ENCODE results near the gene CATSPERB.
"Not testable (repeated sequence)": the region's sequence is repeated elsewhere in the genome, so short reads cannot be mapped to it uniquely, and the experiment has no call there.

The CATSPERB gene

GRCh38 chr14:91732859-91733477 lies 1.1 kb upstream of the CATSPERB start:
- peak; percentile 7 for DNase-seq

DNA sequence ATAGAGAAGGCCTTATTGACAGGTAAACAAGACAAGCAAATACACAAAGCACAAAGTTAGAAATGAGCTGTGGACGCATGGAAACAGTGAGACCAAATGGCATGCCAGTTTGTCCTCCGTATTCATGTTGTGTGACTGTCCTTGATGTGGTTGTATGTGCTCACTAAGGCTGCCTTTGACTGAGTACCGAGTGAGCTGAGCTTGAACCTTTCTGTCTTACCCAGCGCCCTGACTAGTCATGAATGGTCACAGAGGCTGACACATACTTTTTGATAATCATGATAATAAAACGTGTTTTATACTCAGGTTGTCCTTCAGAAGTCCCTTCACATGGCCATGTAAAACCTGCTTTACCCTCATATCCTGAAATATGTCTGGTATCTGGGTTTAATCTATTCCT lies 553 bp upstream of the CATSPERB start:
- no peak for DNase-seq

DNA sequence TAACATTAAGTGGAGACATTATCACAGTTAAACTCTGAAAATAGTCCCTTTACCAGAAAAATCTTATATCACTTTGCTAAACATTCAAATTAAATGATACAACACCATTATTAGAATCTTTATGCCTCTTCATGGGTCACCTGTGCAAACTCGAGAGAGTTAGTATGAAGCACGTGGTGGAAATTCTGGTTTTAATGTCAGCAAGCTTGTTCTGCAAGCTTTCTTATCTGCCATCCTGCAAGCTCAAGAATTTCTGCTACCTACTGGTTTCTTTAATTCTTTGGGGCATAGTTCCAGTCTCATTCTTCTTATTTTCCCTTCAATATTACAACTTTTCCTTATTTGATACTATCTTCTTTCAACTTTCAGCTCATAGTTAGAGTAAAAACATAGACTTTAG lies 868 bp downstream of the CATSPERB start:
- DNase-seq = no peak

DNA sequence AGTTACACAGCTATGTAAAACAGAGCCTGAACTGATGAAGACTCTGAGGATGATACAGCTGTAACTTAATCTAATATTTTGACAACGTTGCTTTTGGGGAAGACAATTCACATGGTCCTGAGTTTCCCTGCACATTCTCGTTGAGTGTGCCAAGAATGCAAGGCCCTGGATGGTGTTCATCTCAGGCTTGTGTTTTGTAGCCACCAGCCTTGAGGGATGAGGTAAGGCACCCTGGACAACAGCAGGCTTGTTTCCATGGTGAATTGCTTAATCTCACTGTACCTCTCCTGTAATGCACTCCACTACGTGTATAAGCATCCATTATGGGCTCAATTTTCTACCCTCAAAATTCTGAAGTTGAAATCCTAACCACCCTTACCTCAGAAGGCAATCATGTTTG lies 2.1 kb downstream of the CATSPERB start:
- no peak for DNase-seq

DNA sequence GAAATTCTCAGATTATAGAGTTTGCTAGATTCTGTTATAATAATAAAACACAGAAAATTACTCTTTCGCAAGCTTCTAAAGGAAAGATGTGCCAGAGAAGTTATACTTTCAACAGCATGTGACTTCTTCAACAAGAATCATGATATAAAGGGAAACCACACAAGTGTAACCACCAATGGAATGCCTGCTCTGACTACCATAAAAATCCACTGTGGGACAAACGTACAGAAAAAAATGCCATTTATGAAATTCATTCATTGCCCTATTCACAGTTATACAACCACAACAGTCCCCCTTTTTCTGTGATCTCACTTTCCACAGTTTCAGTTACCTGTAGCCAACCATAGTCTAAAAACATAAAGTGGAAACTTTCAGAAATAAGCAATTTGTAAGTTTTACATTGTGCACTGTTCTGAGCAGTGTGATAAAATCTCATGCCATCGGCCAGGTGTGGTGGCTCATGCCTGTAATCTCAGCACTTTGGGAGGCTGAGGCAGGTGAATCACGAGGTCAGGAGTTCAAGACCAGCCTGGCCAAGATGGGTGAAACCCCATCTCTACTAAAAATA lies 3.2 kb downstream of the CATSPERB start:
- no peak for DNase-seq

GRCh38 chr14:91727121-91727520 lies 4.8 kb downstream of the CATSPERB start:
- no peak for DNase-seq

DNA sequence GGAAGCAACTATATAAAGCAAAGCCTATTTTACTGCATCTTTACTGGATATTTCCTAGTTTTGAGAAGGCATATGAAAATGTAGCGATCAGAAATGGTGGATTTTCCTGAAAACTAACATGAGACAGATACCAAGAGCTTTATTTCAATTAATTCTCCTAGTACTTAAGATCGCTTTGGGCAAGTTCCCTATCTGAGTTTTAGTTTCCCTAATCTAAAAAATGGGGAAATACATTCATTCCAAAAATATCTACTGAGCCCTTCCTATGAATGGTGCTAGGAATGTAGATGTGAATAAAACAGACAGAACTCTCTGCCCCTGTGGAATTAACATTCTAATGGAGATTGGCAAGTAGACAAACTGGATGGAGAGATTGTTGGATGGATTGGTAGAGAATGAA lies 8.4 kb downstream of the CATSPERB start:
- no peak for DNase-seq

GRCh38 chr14:91722386-91722785 lies 9.5 kb downstream of the CATSPERB start:
- no peak for DNase-seq

GRCh38 chr14:91719839-91720238 lies 12.0 kb downstream of the CATSPERB start:
- DNase-seq = no peak

- no peak for DNase-seq
These were observed 14.9 kb downstream of the CATSPERB start for GRCh38 chr14:91716999-91717398.

- no peak for DNase-seq
These were observed 17.1 kb downstream of the CATSPERB start for GRCh38 chr14:91714805-91715204.

- DNase-seq = no peak
These were observed 23.1 kb downstream of the CATSPERB start for GRCh38 chr14:91708795-91709194.

DNA sequence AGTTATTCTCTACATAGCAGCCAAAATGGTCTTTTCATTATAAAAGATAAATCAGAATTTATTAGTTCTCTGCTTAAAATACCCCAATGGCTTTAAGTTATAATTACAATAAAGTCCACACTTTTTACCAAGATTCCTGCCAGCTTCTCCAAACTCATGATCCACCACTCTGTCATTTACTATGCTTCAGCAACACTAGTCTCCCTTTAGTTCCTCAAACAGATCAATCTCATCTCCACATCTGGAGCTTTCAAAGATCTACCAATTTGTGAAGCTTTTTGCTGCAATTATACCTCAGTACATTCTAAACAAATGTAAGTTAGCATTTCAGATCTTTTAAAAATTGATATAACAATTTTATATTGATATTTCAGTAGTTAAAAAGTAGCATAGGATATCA lies 24.9 kb downstream of the CATSPERB start:
- peak; percentile 13 for DNase-seq

DNA sequence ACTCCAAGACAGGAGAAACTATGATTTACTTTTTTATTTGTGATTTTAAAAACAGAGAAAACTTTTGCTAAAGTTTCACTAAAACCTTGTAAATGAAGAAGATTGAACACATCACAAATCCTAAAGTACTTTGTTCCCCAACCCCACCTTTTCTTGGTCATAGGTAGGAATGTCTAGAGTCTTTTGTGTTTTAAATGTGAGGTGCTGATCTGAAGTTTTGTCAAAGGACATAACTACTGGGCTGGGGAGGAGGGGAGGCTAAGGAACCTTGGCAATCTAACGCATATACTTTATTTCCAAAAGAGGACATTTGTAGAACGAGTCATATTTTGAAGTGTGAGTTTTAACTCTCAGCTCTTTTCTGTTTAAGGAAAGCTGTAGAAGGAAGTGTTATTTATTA lies 37.2 kb downstream of the CATSPERB start:
- no peak for DNase-seq

GRCh38 chr14:91693346-91693745 lies 38.5 kb downstream of the CATSPERB start:
- peak; percentile 85 for DNase-seq

DNA sequence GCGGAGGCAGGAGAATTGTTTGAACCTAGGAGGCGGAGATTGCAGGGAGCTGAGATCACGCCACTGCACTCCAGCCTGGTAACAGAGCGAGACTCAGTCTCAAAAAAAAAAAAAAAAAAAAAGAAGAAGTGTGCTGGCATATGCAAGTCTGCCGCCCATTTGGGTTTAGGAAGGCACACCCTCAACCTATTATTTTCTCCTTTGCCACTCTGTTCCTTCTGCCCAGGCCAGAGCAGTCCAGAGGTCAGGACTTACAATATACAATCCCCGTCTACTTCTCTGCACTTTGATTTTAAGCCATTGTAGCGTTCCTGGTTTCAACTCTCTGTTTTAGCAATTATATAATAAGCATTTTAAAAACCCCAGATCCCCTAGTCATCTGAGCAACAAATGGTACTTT lies 39.8 kb downstream of the CATSPERB start:
- DNase-seq = peak; percentile 34

- no peak for DNase-seq
These were observed 42.3 kb downstream of the CATSPERB start for GRCh38 chr14:91689608-91690007.

DNA sequence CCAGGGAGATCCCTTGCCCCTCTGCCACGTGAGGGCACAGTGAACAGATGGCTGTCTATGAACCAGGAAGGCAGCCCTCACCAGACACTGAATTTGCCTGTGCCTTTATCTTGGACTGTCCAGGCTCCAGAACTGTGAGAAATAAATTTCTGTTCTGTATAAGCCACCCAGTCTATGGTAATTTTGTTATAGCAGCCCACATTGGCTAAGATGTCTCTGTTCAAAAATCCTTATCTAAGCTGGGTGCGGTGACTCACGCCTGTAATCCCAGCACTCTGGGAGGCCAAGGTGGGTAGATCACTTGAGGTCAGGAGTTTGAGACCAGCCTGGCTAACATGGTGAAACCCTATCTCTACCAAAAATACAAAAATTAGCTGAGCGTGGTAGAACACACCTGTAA lies 44.5 kb downstream of the CATSPERB start:
- not testable (repeated sequence) for DNase-seq

- DNase-seq = no peak
These were observed 46.3 kb downstream of the CATSPERB start for GRCh38 chr14:91685600-91685999.

- no peak for DNase-seq
These were observed 49.9 kb downstream of the CATSPERB start for GRCh38 chr14:91681893-91682563.

GRCh38 chr14:91681118-91681517 lies 50.8 kb downstream of the CATSPERB start:
- no peak for DNase-seq

DNA sequence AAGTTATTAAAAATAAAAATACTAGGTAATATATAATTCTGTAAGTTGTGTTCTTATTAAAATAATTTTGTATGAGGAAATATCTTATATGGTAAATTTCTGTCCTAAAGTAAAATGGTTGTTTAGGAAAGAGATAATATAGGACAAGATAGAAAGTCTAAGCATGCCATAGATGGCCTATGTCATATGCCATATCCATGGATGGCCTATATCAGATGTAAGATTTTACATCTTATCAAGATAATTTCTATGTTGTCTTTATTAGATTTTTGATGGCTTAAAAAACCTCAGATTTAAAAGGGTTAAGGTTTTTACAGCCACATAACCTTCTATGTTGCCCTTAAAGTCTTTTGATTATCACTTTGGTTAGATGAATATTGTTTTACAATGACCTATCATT lies 52.6 kb downstream of the CATSPERB start:
- no peak for DNase-seq

DNA sequence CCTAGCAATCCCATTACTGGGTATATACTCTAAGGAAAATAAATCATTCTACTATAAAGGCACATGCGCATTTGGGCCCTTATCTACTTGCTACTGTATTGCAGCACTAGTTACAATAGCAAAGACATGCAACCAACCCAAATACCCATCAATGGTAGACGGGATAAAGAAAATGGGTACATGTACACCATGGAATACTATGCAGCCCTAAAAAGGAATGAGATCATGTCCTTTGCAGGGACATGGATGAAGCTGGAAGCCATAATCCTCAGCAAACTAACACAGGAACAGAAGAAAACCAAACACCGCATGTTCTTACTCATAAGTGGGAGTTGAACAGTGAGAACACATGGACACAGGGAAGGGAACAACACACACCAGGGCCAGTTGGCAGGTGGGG lies 54.2 kb downstream of the CATSPERB start:
- DNase-seq = not testable (repeated sequence)

DNA sequence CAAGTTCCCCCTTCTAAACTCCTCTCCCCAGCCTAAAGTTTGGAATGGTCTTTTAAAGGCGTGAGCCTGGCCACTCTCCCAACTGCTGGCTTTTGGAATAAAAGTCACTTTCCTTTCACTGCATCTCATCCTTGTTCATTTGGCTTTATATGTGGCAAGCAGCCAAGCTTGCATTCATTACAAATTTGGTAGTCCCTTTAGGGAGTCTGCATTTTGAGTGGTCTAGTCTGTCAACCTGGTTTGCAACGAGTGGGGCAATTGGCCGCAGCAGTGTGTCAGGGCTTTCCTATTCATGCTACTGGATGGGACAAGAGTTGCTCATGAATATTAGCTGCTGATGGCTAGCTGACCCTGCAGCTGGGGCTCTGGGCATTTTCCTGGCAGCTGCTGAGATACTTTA lies 57.0 kb downstream of the CATSPERB start:
- DNase-seq = no peak

DNA sequence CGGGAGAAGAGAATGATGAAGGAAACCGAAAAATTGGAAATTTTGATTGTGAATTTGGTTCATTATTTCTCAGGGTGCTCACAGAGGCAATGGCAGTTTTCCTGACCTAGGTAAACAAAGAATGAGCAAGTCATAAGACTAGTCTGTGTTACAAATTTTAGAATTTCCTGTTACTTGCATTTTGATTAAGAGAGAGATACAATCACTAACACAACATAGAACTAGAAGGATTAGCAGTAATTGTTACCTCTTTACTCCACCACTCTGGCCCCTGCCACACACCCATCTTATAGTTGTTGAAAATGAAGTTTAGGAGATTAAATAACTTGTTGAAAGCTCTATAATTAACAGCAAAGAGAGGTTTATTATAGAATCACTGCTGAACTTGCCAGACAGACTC lies 62.0 kb downstream of the CATSPERB start:
- DNase-seq = no peak
